Fibroblast of skin of scalp (primary cell): ENCODE results near the gene RFXANK.

Experiments used
- DNase-seq: peaks from one replicate; pipeline ENCODE4 v3.0.0-alpha.2; 2013

Gene RFXANK

GRCh38 chr19:19234220-19234816 is 42.3 kb downstream of the RFXANK start:
- no peak for DNase-seq

- DNase-seq, result no peak
Measured at GRCh38 chr19:19236173-19236572, 44.1 kb downstream of the RFXANK start.

DNA sequence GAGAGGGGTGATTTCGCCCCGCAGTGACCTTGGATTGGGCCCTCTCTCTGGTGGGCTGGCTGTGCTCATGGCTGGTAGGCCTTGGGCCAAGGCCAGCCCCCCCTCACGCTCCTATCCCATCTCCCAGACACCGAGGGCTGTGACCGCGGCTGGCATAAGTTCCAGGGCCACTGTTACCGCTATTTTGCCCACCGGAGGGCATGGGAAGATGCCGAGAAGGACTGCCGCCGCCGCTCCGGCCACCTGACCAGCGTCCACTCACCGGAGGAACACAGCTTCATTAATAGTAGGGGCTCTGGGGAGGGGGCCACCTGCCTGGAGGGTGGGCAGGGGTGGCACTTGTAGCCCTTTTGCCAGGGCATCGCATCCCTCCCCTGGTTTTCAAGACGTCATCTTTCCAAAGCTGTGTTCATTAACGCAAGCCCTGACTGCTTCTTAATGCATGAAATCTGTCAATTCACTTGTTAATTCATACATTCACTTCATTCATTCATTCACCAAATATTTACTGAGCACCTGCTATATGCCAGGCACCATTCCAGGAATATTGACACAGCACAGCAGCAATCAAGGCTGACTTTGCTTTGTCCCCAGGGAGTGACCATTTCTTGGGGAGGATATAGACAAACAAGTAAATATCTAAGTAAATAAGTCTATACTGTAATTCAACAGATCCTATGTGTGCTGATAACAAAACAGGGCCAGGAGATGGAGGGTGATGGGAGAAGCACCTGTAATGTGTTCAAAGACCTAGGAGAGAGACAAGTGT is 46.3 kb downstream of the RFXANK start:
- no peak for DNase-seq

DNA sequence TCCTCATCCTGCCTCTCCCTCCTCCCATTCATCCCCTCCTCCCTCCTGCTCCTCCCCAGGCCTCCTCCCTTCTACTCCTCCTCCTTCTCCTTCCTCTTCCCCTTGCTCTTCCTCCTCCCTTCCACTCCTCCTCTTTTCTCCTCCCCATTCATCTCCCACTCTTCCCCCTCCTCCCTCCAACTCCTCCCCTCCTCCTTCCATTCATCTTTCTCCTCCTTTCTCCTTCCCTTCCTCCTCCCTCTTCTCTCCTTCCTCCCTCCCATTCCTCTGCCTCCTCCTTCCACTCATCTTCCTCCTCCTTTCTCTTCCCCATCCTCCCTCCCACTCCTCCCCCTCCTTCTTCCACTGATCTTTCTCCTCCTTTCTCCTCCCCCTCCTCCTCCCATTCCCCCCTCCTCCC is 47.6 kb downstream of the RFXANK start:
- no peak for DNase-seq

- DNase-seq, result no peak
Measured at GRCh38 chr19:19240476-19240875, 48.4 kb downstream of the RFXANK start.

GRCh38 chr19:19250196-19250801 is 58.2 kb downstream of the RFXANK start:
- no peak for DNase-seq
